WTC11 (cell line): ENCODE data around the gene WDR87. TPM values are rescaled to one million over a fixed set of nuclear protein-coding genes. Genes with fewer than 3 reads are reported as not detected.
"Not testable (repeated sequence)": the region's sequence is repeated elsewhere in the genome, so short reads cannot be mapped to it uniquely, and the experiment has no call there.

Experiments
- ATAC-seq: fragments of 200-7000 bp; cut with Tn5 transposase; 2 replicates; pipeline ENCODE4 v1.10.0; 2021; ENCODE audit warnings: mild to moderate bottlenecking, moderate library complexity
- CTCF ChIA-PET: fragments of 300-600 bp; sonication (Branson Sonifier 250); formaldehyde crosslinking; loops from one replicate; lab custom pipeline; 2021; ENCODE audit warnings: antibody characterized with exemption; lab: Charles Lee
- POLR2A ChIA-PET: fragments of 350-600 bp; sonication (Branson Sonifier 250); formaldehyde crosslinking; loops from one replicate; lab custom pipeline; 2021; ENCODE audit warnings: antibody characterized with exemption; lab: Charles Lee
- DNase-seq: peaks from one replicate; pipeline ENCODE4 v3.0.0; 2021; ENCODE audit warnings: low spot score
- H3K27ac Mint-ChIP-seq: 2 replicates; pipeline ENCODE4 v1.8.0; 2021; ENCODE audit warnings: mixed read lengths
- H3K27me3 Mint-ChIP-seq: 2 replicates; pipeline ENCODE4 v1.8.0; 2021; ENCODE audit warnings: low read depth, mild to moderate bottlenecking, moderate library complexity, mixed read lengths
- H3K36me3 Mint-ChIP-seq: 2 replicates; pipeline ENCODE4 v1.8.0; 2021; ENCODE audit warnings: mixed read lengths
- H3K4me1 Mint-ChIP-seq: 2 replicates; pipeline ENCODE4 v1.8.0; 2022; ENCODE audit warnings: mixed read lengths
- H3K4me3 Mint-ChIP-seq: 2 replicates; pipeline ENCODE4 v1.8.0; 2021; ENCODE audit warnings: mild to moderate bottlenecking, moderate library complexity, mixed read lengths
- H3K9me3 Mint-ChIP-seq: 2 replicates; pipeline ENCODE4 v1.8.0; 2021; ENCODE audit warnings: mixed read lengths
- FOXJ3 ChIP-seq: sonication (generic); formaldehyde crosslinking; IDR thresholded peaks from 2 replicates; pipeline ENCODE4 v1.9.0; 2021; ENCODE audit warnings: missing genetic modification reagents, mild to moderate bottlenecking, borderline replicate concordance
- MYBL2 ChIP-seq: sonication (generic); formaldehyde crosslinking; IDR thresholded peaks from 2 replicates; pipeline ENCODE4 v1.8.1; 2023; ENCODE audit warnings: mild to moderate bottlenecking, moderate library complexity, missing genetic modification reagents
- NFATC4 ChIP-seq: fragments of 250-450 bp; sonication (Bioruptor Pico); IDR thresholded peaks from 2 replicates; pipeline ENCODE4 v1.9.0; 2021; ENCODE audit warnings: mild to moderate bottlenecking
- NFYB ChIP-seq: sonication (generic); formaldehyde crosslinking; conservative IDR thresholded peaks from 2 replicates; pipeline ENCODE4 v1.8.0; 2022; ENCODE audit warnings: low read depth, missing genetic modification reagents
- SOX15 ChIP-seq: fragments of 250-450 bp; sonication (Bioruptor Pico); IDR thresholded peaks from 2 replicates; pipeline ENCODE4 v1.9.0; 2021; ENCODE audit warnings: mild to moderate bottlenecking
- ZNF138 ChIP-seq: sonication (generic); formaldehyde crosslinking; conservative IDR thresholded peaks from 2 replicates; pipeline ENCODE4 v1.8.1; 2022; ENCODE audit warnings: mild to moderate bottlenecking, moderate library complexity, missing genetic modification reagents
- ZNF671 ChIP-seq: fragments of 250-450 bp; sonication (Bioruptor Pico); IDR thresholded peaks from 2 replicates; pipeline ENCODE4 v1.8.0; 2021; ENCODE audit warnings: mild to moderate bottlenecking
- total RNA-seq: library from RNA; stranded (reverse); gene quantifications from 3 replicates; pipeline ENCODE4 v1.2.3, GENCODE V29; 2021
- TF ChIP-seq, protein P1 (sequence below): sonication (generic); formaldehyde crosslinking; IDR thresholded peaks from 2 replicates; pipeline ENCODE4 v1.8.1; 2023; ENCODE audit warnings: mild to moderate bottlenecking, missing genetic modification reagents
- TF ChIP-seq, protein P2 (sequence below): sonication (generic); formaldehyde crosslinking; IDR thresholded peaks from 2 replicates; pipeline ENCODE4 v1.8.1; 2023; ENCODE audit warnings: mild to moderate bottlenecking, moderate library complexity, missing genetic modification reagents
- TF ChIP-seq, protein P3 (sequence below): sonication (generic); formaldehyde crosslinking; IDR thresholded peaks from 2 replicates; pipeline ENCODE4 v1.8.0; 2023; ENCODE audit warnings: missing genetic modification reagents
- TF ChIP-seq, protein P4 (sequence below): fragments of 250-450 bp; sonication (Bioruptor Pico); IDR thresholded peaks from 2 replicates; pipeline ENCODE4 v1.8.0; 2021; ENCODE audit warnings: mild to moderate bottlenecking
- TF ChIP-seq, protein P5 (sequence below): sonication (generic); formaldehyde crosslinking; IDR thresholded peaks from 2 replicates; pipeline ENCODE4 v1.8.1; 2023; ENCODE audit warnings: mild to moderate bottlenecking, missing genetic modification reagents, moderate library complexity
- TF ChIP-seq, protein P6 (sequence below): fragments of 250-450 bp; sonication (Bioruptor Pico); IDR thresholded peaks from 2 replicates; pipeline ENCODE4 v1.9.0; 2021; ENCODE audit warnings: mild to moderate bottlenecking

WDR87 gene
- total RNA-seq, 1 experiment from 2014 or later = not detected

DNA sequence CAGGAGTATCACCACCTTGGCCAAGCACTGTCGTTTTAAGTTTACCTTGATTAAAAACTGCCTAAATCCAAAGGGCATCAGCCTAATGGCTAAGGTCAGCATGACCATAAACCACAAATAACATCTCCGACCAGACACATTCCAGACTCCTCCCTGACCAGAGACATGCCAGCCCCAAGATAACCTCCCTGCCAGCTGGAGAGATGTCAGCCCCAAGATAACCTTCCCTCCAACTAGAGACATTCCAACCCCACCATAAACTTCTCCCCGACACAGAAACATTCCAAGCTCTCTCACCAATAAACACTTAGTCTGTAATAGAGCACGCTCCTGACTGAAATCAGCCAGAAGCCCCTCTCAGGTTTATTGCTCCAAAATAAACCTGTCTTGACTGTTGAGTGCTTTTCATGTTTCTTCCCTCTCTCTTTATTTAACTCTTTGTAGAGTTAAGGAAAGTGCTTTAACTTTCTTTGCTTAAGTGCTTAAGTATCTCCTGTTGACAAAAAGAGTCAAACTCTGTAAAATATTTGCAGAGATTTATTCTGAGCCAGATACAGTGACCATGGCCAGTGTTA, 36.5 kb downstream of the WDR87 start (continued):
- TF ChIP-seq, protein P1, sequence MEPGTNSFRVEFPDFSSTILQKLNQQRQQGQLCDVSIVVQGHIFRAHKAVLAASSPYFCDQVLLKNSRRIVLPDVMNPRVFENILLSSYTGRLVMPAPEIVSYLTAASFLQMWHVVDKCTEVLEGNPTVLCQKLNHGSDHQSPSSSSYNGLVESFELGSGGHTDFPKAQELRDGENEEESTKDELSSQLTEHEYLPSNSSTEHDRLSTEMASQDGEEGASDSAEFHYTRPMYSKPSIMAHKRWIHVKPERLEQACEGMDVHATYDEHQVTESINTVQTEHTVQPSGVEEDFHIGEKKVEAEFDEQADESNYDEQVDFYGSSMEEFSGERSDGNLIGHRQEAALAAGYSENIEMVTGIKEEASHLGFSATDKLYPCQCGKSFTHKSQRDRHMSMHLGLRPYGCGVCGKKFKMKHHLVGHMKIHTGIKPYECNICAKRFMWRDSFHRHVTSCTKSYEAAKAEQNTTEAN (CRISPR knock-in tag) = no peak
- TF ChIP-seq FOXJ3 (CRISPR knock-in tag) (no peak), SOX15 (CRISPR knock-in tag) (no peak)
- TF ChIP-seq, protein P2, sequence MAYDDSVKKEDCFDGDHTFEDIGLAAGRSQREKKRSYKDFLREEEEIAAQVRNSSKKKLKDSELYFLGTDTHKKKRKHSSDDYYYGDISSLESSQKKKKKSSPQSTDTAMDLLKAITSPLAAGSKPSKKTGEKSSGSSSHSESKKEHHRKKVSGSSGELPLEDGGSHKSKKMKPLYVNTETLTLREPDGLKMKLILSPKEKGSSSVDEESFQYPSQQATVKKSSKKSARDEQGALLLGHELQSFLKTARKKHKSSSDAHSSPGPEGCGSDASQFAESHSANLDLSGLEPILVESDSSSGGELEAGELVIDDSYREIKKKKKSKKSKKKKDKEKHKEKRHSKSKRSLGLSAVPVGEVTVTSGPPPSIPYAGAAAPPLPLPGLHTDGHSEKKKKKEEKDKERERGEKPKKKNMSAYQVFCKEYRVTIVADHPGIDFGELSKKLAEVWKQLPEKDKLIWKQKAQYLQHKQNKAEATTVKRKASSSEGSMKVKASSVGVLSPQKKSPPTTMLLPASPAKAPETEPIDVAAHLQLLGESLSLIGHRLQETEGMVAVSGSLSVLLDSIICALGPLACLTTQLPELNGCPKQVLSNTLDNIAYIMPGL (CRISPR knock-in tag) = no peak
- TF ChIP-seq, protein P3, sequence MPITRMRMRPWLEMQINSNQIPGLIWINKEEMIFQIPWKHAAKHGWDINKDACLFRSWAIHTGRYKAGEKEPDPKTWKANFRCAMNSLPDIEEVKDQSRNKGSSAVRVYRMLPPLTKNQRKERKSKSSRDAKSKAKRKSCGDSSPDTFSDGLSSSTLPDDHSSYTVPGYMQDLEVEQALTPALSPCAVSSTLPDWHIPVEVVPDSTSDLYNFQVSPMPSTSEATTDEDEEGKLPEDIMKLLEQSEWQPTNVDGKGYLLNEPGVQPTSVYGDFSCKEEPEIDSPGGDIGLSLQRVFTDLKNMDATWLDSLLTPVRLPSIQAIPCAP = no peak

DNA sequence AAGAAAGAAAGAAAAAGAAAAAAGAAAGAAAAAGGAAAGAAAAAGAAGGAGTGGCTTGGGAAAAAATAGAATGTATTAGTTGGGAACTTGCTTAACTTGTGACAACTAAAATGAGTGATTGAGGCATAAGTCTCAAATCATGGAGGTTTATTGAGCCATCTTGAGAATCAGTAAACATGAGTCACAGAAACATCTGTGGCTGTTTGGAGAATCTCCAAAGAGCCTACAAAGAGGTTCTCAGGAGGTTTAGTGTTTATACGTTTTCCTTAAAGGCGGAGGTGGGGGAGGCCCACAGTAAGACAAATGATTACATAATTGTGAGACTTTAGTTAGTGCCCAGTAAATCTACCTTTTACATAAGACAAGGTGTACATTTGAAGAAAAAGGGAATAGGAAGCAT, 38.6 kb downstream of the WDR87 start:
- no peak for ATAC-seq
- CTCF ChIA-PET = no interaction called here

DNA sequence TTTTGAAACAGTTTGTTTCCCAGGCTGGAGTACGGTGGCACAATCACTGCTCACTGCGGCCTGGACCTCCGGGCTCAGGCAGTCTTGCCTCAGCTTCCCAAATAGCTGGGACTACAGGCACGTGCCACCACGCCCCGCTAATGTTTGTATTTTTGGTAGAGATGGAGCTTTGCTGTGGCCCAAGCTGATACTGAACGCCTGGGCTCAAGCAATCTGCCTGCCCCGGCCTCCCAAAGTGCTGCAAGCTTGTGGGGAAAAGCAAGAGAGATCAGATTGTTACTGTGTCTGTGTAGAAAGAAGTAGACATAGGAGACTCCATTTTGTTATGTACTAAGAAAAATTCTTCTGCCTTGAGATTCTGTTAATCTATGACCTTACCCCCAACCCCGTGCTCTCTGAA, 40.5 kb downstream of the WDR87 start:
- POLR2A ChIA-PET = not testable (repeated sequence)
- H3K9me3 Mint-ChIP-seq = peaks cover 22% of the 10 kb centered on the region

More for the DNA sequence above, 38.6 kb downstream of the WDR87 start:
- Mint-ChIP-seq H3K4me3 (no peak overlapping the region), H3K4me1 (peaks cover 29% of the 10 kb centered on the region), H3K36me3 (peaks cover 32% of the 10 kb centered on the region), H3K27me3 (peaks cover 21% of the 10 kb centered on the region), H3K9me3 (peaks cover 37% of the 10 kb centered on the region), H3K27ac (no peak overlapping the region)
- no peak for DNase-seq
- TF ChIP-seq ZNF671 (CRISPR knock-in tag) = no peak
- TF ChIP-seq NFATC4 = no peak
- TF ChIP-seq FOXJ3 (CRISPR knock-in tag) = no peak
- TF ChIP-seq, protein P4, sequence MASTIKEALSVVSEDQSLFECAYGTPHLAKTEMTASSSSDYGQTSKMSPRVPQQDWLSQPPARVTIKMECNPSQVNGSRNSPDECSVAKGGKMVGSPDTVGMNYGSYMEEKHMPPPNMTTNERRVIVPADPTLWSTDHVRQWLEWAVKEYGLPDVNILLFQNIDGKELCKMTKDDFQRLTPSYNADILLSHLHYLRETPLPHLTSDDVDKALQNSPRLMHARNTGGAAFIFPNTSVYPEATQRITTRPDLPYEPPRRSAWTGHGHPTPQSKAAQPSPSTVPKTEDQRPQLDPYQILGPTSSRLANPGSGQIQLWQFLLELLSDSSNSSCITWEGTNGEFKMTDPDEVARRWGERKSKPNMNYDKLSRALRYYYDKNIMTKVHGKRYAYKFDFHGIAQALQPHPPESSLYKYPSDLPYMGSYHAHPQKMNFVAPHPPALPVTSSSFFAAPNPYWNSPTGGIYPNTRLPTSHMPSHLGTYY = no peak
- TF ChIP-seq MYBL2 = no peak
- no peak for TF ChIP-seq NFYB
- TF ChIP-seq, protein P5, sequence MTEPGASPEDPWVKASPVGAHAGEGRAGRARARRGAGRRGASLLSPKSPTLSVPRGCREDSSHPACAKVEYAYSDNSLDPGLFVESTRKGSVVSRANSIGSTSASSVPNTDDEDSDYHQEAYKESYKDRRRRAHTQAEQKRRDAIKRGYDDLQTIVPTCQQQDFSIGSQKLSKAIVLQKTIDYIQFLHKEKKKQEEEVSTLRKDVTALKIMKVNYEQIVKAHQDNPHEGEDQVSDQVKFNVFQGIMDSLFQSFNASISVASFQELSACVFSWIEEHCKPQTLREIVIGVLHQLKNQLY (CRISPR knock-in tag) = no peak
- TF ChIP-seq, protein P6, sequence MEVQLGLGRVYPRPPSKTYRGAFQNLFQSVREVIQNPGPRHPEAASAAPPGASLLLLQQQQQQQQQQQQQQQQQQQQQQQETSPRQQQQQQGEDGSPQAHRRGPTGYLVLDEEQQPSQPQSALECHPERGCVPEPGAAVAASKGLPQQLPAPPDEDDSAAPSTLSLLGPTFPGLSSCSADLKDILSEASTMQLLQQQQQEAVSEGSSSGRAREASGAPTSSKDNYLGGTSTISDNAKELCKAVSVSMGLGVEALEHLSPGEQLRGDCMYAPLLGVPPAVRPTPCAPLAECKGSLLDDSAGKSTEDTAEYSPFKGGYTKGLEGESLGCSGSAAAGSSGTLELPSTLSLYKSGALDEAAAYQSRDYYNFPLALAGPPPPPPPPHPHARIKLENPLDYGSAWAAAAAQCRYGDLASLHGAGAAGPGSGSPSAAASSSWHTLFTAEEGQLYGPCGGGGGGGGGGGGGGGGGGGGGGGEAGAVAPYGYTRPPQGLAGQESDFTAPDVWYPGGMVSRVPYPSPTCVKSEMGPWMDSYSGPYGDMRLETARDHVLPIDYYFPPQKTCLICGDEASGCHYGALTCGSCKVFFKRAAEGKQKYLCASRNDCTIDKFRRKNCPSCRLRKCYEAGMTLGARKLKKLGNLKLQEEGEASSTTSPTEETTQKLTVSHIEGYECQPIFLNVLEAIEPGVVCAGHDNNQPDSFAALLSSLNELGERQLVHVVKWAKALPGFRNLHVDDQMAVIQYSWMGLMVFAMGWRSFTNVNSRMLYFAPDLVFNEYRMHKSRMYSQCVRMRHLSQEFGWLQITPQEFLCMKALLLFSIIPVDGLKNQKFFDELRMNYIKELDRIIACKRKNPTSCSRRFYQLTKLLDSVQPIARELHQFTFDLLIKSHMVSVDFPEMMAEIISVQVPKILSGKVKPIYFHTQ (CRISPR knock-in tag) = no peak
- TF ChIP-seq ZNF138 (CRISPR knock-in tag) = no peak
- POLR2A ChIA-PET = no interaction called here

More for the DNA sequence above, 40.5 kb downstream of the WDR87 start:
- Mint-ChIP-seq H3K4me1 (peaks cover 29% of the 10 kb centered on the region), H3K27me3 (peaks cover 21% of the 10 kb centered on the region), H3K36me3 (peaks cover 27% of the 10 kb centered on the region)
- peak; percentile 68 for ATAC-seq
- H3K27ac Mint-ChIP-seq, DNase-seq, H3K4me3 Mint-ChIP-seq: not testable (repeated sequence)
- CTCF ChIA-PET = interaction anchor here (1.3 kb wide), 1 partner anchor 24 kb away, joined by 4 read pairs; no protein-coding TSS in a partner anchor
